DOHH2 (cell line): Measurements from ENCODE around the gene PPARA.

ENCODE experiments used
- H3F3A ChIP-seq: fragments of 200-600 bp; sonication (generic), shearing (Covaris generic); 2 replicates; pipeline ENCODE4 v1.6.0; 2016; ENCODE audit warnings: antibody characterized with exemption, mild to moderate bottlenecking; ENCODE audit not compliant: control insufficient read depth, insufficient read depth
- H3K27ac ChIP-seq: fragments of 200-600 bp; sonication (generic); 2 replicates; pipeline ENCODE4 v1.5.1; 2014; ENCODE audit warnings: low read depth, mild to moderate bottlenecking, low read length, moderate library complexity
- H3K27me3 ChIP-seq: fragments of 200-600 bp; sonication (generic); 2 replicates; pipeline ENCODE4 v1.6.1; 2014; ENCODE audit warnings: mild to moderate bottlenecking, low read length, mixed read lengths; ENCODE audit not compliant: control insufficient read depth
- H3K36me3 ChIP-seq: fragments of 200-600 bp; sonication (generic); 2 replicates; pipeline ENCODE4 v1.6.1; 2014; ENCODE audit warnings: mild to moderate bottlenecking, low read length, moderate library complexity, mixed read lengths; ENCODE audit not compliant: control insufficient read depth
- H3K4me1 ChIP-seq: fragments of 200-600 bp; sonication (generic); 2 replicates; pipeline ENCODE4 v1.6.1; 2014; ENCODE audit warnings: mild to moderate bottlenecking, low read length, mixed read lengths; ENCODE audit not compliant: control insufficient read depth
- H3K4me2 ChIP-seq: fragments of 200-600 bp; sonication (generic); 2 replicates; pipeline ENCODE4 v1.6.0; 2014; ENCODE audit warnings: mild to moderate bottlenecking, low read length, moderate library complexity
- H3K4me3 ChIP-seq: fragments of 200-600 bp; sonication (generic); 2 replicates; pipeline ENCODE4 v1.5.1; 2014; ENCODE audit warnings: mild to moderate bottlenecking, low read length, mixed read lengths
- H3K79me2 ChIP-seq: fragments of 200-600 bp; sonication (generic); 2 replicates; pipeline ENCODE4 v1.6.1; 2014; ENCODE audit warnings: mild to moderate bottlenecking, low read length, mixed read lengths; ENCODE audit not compliant: control insufficient read depth
- H3K9me2 ChIP-seq: fragments of 200-600 bp; sonication (generic); replicated peaks from 2 replicates; pipeline ENCODE4 v1.6.1; 2014; ENCODE audit warnings: mild to moderate bottlenecking, low read length, mixed read lengths; ENCODE audit not compliant: control insufficient read depth
- H3K9me3 ChIP-seq: fragments of 200-600 bp; sonication (generic); 2 replicates; pipeline ENCODE4 v1.6.1; 2014; ENCODE audit warnings: antibody characterized with exemption, low read length, mixed read lengths; ENCODE audit not compliant: control insufficient read depth, insufficient read depth
- H4K20me1 ChIP-seq: fragments of 200-600 bp; sonication (generic); 2 replicates; pipeline ENCODE4 v1.6.0; 2014; ENCODE audit warnings: low read depth, mild to moderate bottlenecking, antibody characterized with exemption, low read length, moderate library complexity; ENCODE audit not compliant: control insufficient read depth, insufficient read depth
- CTCF ChIP-seq: fragments of 200-600 bp; sonication (generic); IDR thresholded peaks from one replicate; pipeline ENCODE4 v1.5.1; 2014; ENCODE audit warnings: antibody characterized with exemption, mild to moderate bottlenecking, low read depth, low read length; ENCODE audit not compliant: poor library complexity, severe bottlenecking
- EZH2phosphoT487 ChIP-seq: fragments of 200-600 bp; sonication (generic); IDR thresholded peaks from 2 replicates; pipeline ENCODE4 v1.6.1; 2017; ENCODE audit warnings: borderline replicate concordance, mild to moderate bottlenecking, antibody characterized with exemption, low read length, moderate library complexity, mixed read lengths

Gene PPARA

GRCh38 chr22:46273432-46274148 lies 123.3 kb downstream of the PPARA start:
- Histone ChIP-seq H3K4me3 (no peak overlapping the region), H3K27me3 (no peaks in the 10 kb centered on the region), H3K4me2 (no peak overlapping the region), H4K20me1 (no peaks in the 10 kb centered on the region), H3K9me2 (no peaks in the 10 kb centered on the region), H3K9me3 (peaks cover 6% of the 10 kb centered on the region; the same call in 1 of the 2 replicates), H3F3A (no peaks in the 10 kb centered on the region), H3K79me2 (no peaks in the 10 kb centered on the region), H3K36me3 (no peaks in the 10 kb centered on the region), H3K27ac (no peak overlapping the region), H3K4me1 (no peaks in the 10 kb centered on the region; the same call in 1 of the 2 replicates)
- TF ChIP-seq CTCF: no peak
- TF ChIP-seq EZH2phosphoT487: no peak

GRCh38 chr22:46274381-46274780 lies 124.1 kb downstream of the PPARA start:
- no peaks in the 10 kb centered on the region for H3K79me2 ChIP-seq
- H3K4me1 ChIP-seq: no peaks in the 10 kb centered on the region; the same call in 1 of the 2 replicates
- no peaks in the 10 kb centered on the region for H3K27me3 ChIP-seq
- H4K20me1 ChIP-seq: no peaks in the 10 kb centered on the region
- H3K4me2 ChIP-seq: no peak overlapping the region
- no peaks in the 10 kb centered on the region for H3F3A ChIP-seq
- no peak overlapping the region for H3K4me3 ChIP-seq
- no peaks in the 10 kb centered on the region for H3K9me2 ChIP-seq
- H3K36me3 ChIP-seq: no peaks in the 10 kb centered on the region
- peaks cover 6% of the 10 kb centered on the region; the same call in 1 of the 2 replicates for H3K9me3 ChIP-seq
- H3K27ac ChIP-seq: no peak overlapping the region
- TF ChIP-seq EZH2phosphoT487: no peak
- TF ChIP-seq CTCF: no peak

- Histone ChIP-seq H3K4me3 (no peak overlapping the region), H3K27ac (no peak overlapping the region), H4K20me1 (no peaks in the 10 kb centered on the region), H3K4me1 (no peaks in the 10 kb centered on the region; the same call in 1 of the 2 replicates), H3K79me2 (no peaks in the 10 kb centered on the region), H3F3A (no peaks in the 10 kb centered on the region), H3K36me3 (no peaks in the 10 kb centered on the region), H3K9me2 (no peaks in the 10 kb centered on the region), H3K9me3 (peaks cover 6% of the 10 kb centered on the region; the same call in 1 of the 2 replicates), H3K27me3 (no peaks in the 10 kb centered on the region), H3K4me2 (no peak overlapping the region)
- no peak for TF ChIP-seq EZH2phosphoT487
These were observed 125.3 kb downstream of the PPARA start for GRCh38 chr22:46275455-46276122.

GRCh38 chr22:46276563-46276962 lies 126.2 kb downstream of the PPARA start:
- no peaks in the 10 kb centered on the region for H3K27me3 ChIP-seq
- no peaks in the 10 kb centered on the region for H3F3A ChIP-seq
- no peaks in the 10 kb centered on the region for H3K36me3 ChIP-seq
- no peaks in the 10 kb centered on the region for H3K9me2 ChIP-seq
- H3K4me1 ChIP-seq: peaks cover 7% of the 10 kb centered on the region
- H3K4me2 ChIP-seq: no peak overlapping the region
- no peaks in the 10 kb centered on the region for H4K20me1 ChIP-seq
- no peak for TF ChIP-seq EZH2phosphoT487
- no peak for TF ChIP-seq CTCF
- no peak overlapping the region for H3K4me3 ChIP-seq
- H3K79me2 ChIP-seq: no peaks in the 10 kb centered on the region
- H3K9me3 ChIP-seq: peaks cover 6% of the 10 kb centered on the region; the same call in 1 of the 2 replicates
- H3K27ac ChIP-seq: no peak overlapping the region
